ENCODE data around the gene NFATC4.

DNA sequence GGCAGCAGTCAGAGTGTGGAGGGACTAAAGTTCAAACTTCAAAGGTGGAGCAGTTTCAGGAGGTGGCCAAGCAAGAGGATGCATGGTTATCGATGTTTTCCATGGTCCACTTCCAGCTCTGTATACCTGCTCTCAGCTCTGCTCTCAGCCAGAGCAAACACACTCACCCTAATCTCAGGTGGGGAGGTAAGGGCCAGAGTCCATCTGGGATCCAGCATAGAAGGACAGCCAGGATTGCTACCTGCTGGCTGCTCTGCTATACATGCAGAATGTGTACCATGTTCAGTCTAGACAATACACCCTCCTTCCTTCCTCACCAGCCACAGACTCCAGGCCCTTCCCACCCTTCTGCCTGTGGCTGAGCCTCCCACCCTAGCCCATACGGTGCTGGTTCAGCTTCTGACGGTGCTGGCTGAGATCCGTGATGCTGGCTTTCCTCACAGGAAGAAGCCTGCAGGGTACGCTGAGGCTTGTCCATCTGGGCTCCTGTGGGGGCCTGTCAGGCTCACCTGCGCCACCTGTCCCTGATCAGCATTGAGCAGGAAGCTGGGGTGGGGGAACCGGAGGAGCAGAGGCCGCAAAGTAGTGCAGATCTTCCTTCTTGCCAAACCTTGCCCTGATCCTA lies 59.0 kb downstream of the NFATC4 start:
- no peak for TF ChIP-seq POLR2A (IDR thresholded peaks at IDR 0.05)
- no peak for TF ChIP-seq CTCF (IDR thresholded peaks at IDR 0.05)
- no peak for TF ChIP-seq EP300 (IDR thresholded peaks at IDR 0.05)

All from tibial nerve (tissue), 4 donors.